ENCODE results near the gene RASSF5. TPM values are rescaled to one million over a fixed set of nuclear protein-coding genes. Genes with fewer than 3 reads are reported as not detected.

Gene RASSF5
- total and polyA plus RNA-seq, 2 donors (not counting 1 experiment from before 2014, with no cell fraction given), result 69.7 to 146 TPM

DNA sequence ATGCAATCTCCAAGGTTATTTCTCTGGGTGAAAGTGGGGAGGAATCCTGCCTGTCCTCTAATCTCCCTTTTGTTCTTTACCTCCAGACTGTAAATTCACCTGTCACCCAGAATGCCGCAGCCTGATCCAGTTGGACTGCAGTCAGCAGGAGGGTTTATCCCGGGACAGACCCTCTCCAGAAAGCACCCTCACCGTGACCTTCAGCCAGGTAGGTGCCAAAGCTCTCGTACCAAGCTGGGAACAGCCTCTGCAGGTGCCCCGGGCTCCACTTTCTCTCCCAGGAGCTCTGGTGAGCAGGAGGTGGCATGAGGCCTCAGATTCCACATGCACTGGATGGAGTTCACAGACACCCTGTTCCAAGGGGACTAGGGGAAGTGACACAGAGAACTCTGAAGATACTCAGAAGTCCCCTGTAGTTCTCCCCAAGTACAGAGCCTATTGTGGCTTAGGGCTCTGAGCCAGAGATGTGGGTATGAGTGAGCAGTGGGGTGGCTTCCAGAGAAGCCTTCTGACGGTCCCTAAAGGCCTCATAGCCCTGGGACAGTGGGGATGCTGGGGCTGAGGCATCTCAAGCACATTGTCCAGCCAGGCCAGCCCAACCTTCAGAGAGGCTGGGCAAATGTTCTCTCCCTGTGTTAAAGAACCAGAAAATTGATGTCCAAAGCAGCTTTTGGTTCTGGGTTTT is 30.9 kb downstream of the RASSF5 start:
- ChIA-PET POLR2A (no interaction called here), CTCF (no interaction called here)
- Mint-ChIP-seq H3K27me3 (no peaks in the 10 kb centered on the region), H3K27ac (no peak overlapping the region), H3K4me3 (no peak overlapping the region), H3K4me1 (peaks cover 2% of the 10 kb centered on the region), H3K9me3 (ENCODE audit: insufficient read depth) (no peaks in the 10 kb centered on the region)
- intact Hi-C loops (cut with micrococcal nuclease), result no loop called here
- no peaks in the 10 kb centered on the region for H3K36me3 ChIP-seq (replicated peaks in 1 of 2; ENCODE audit: control extremely low read depth in 1 of 2, control insufficient read depth in 1 of 2, extremely low read depth in 1 of 2, insufficient read depth in 2 of 2, low read length in 1 of 2)
- H3K27ac ChIP-seq (ENCODE audit: low read length in 2 of 2), result no peak overlapping the region
- H3K4me1 ChIP-seq (ENCODE audit: control insufficient read depth in 2 of 2, insufficient read depth in 2 of 2, low read length in 2 of 2), result no peaks in the 10 kb centered on the region
- H3K4me2 ChIP-seq (replicated peaks; ENCODE audit: low read depth, low read length, poor library complexity, severe bottlenecking), result no peak overlapping the region
- H3K9me3 ChIP-seq (ENCODE audit: control extremely low read depth in 1 of 3, control insufficient read depth in 2 of 3, insufficient read depth in 1 of 3, low read length in 2 of 3), result no peaks in the 10 kb centered on the region
- ATAC-seq (ENCODE audit: low read depth), result no peak
- no peak for TF ChIP-seq CTCF (IDR thresholded peaks at IDR 0.05)
- no peak for TF ChIP-seq EZH2 (IDR thresholded peaks at IDR 0.05; ENCODE audit: borderline replicate concordance, insufficient read depth, low read depth, low read length, poor library complexity, severe bottlenecking)
- no peak for DNase-seq
- H3K27me3 ChIP-seq (replicated peaks in 1 of 4; ENCODE audit: control extremely low read depth in 1 of 4, control insufficient read depth in 3 of 4, insufficient read depth in 4 of 4, low read length in 3 of 4), result no peaks in the 10 kb centered on the region
- no peak overlapping the region for H3K9ac ChIP-seq (ENCODE audit: low read length)
- 86% methylated on average over 6 of the region's 6 CpGs for WGBS (ENCODE audit: insufficient coverage)
- H3K4me3 ChIP-seq (ENCODE audit: control extremely low read depth in 1 of 5, extremely low read depth in 1 of 5, insufficient read depth in 1 of 5, low read depth in 2 of 5, low read length in 4 of 5), result no peak overlapping the region
- no peaks in the 10 kb centered on the region for H4K20me1 ChIP-seq (ENCODE audit: control insufficient read depth, insufficient read depth, low read length, poor library complexity, severe bottlenecking)
- no peak overlapping the region for H2AFZ ChIP-seq (ENCODE audit: insufficient read depth, low read depth, low read length, poor library complexity, severe bottlenecking)
- H3K79me2 ChIP-seq (ENCODE audit: control insufficient read depth, insufficient read depth, low read length), result no peaks in the 10 kb centered on the region

DNA sequence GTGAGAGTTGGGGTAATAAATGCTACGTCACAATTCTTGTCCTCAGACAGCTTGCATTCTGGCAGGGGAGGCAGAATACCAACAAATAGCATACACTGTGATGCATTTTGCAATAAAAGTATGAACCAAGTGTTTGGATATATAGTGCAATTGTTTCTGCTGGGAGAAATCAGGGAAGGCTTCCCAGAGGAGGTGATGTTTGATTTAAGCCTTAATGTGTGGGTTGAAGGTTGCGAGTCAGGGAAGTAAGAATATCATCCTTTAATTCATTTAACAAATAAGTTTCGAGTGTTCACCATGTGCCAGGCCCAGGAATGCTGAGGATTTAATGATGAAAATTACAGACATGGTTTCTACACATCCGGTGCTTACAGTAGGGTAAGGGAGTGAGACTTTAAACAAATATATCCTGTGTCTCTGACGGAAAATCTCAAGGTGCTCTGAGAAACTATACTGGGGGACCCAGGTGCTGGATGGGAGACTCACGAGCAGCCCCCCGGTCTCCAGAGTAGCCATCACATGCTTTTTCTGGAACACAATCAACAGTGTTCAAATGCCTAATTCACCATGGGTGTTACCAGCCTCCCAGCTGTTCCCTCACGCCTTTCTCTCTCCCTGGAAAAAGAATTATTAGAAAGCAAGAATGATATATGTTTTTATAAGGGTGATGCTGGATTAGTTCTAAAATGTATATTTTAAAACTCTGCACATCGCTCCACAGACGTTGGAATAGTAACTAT is 31.7 kb downstream of the RASSF5 start:
- Mint-ChIP-seq H3K27ac (no peak overlapping the region), H3K4me3 (no peak overlapping the region), H3K27me3 (no peaks in the 10 kb centered on the region), H3K9me3 (ENCODE audit: insufficient read depth) (no peaks in the 10 kb centered on the region), H3K4me1 (peaks cover 2% of the 10 kb centered on the region)
- DNase-seq, result no peak
- ATAC-seq (ENCODE audit: low read depth), result no peak
- Histone ChIP-seq H3K9me3 (ENCODE audit: control extremely low read depth in 1 of 3, control insufficient read depth in 2 of 3, insufficient read depth in 1 of 3, low read length in 2 of 3) (no peaks in the 10 kb centered on the region), H3K4me2 (replicated peaks; ENCODE audit: low read depth, low read length, poor library complexity, severe bottlenecking) (no peak overlapping the region), H3K79me2 (ENCODE audit: control insufficient read depth, insufficient read depth, low read length) (no peaks in the 10 kb centered on the region), H3K9ac (ENCODE audit: low read length) (no peak overlapping the region), H2AFZ (ENCODE audit: insufficient read depth, low read depth, low read length, poor library complexity, severe bottlenecking) (no peak overlapping the region), H3K4me1 (ENCODE audit: control insufficient read depth in 2 of 2, insufficient read depth in 2 of 2, low read length in 2 of 2) (no peaks in the 10 kb centered on the region), H3K27me3 (replicated peaks in 1 of 4; ENCODE audit: control extremely low read depth in 1 of 4, control insufficient read depth in 3 of 4, insufficient read depth in 4 of 4, low read length in 3 of 4) (no peaks in the 10 kb centered on the region), H4K20me1 (ENCODE audit: control insufficient read depth, insufficient read depth, low read length, poor library complexity, severe bottlenecking) (no peaks in the 10 kb centered on the region), H3K36me3 (replicated peaks in 1 of 2; ENCODE audit: control extremely low read depth in 1 of 2, control insufficient read depth in 1 of 2, extremely low read depth in 1 of 2, insufficient read depth in 2 of 2, low read length in 1 of 2) (no peaks in the 10 kb centered on the region), H3K4me3 (ENCODE audit: control extremely low read depth in 1 of 5, extremely low read depth in 1 of 5, insufficient read depth in 1 of 5, low read depth in 2 of 5, low read length in 4 of 5) (no peak overlapping the region), H3K27ac (ENCODE audit: low read length in 2 of 2) (no peak overlapping the region)
- ChIA-PET POLR2A (no interaction called here), CTCF (no interaction called here)
- intact Hi-C loops (cut with micrococcal nuclease), result no loop called here
- TF ChIP-seq EZH2 (IDR thresholded peaks at IDR 0.05; ENCODE audit: borderline replicate concordance, insufficient read depth, low read depth, low read length, poor library complexity, severe bottlenecking) (no peak), CTCF (IDR thresholded peaks at IDR 0.05) (no peak)
- WGBS (ENCODE audit: insufficient coverage), result 95% methylated on average over 4 of the region's 10 CpGs

Measured in B cell (primary cell).